ENCODE data around the gene PRR5L.

- TF ChIP-seq, protein P1, sequence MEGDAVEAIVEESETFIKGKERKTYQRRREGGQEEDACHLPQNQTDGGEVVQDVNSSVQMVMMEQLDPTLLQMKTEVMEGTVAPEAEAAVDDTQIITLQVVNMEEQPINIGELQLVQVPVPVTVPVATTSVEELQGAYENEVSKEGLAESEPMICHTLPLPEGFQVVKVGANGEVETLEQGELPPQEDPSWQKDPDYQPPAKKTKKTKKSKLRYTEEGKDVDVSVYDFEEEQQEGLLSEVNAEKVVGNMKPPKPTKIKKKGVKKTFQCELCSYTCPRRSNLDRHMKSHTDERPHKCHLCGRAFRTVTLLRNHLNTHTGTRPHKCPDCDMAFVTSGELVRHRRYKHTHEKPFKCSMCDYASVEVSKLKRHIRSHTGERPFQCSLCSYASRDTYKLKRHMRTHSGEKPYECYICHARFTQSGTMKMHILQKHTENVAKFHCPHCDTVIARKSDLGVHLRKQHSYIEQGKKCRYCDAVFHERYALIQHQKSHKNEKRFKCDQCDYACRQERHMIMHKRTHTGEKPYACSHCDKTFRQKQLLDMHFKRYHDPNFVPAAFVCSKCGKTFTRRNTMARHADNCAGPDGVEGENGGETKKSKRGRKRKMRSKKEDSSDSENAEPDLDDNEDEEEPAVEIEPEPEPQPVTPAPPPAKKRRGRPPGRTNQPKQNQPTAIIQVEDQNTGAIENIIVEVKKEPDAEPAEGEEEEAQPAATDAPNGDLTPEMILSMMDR (IDR thresholded peaks at IDR 0.05), result no peak
- TF ChIP-seq POLR2A (IDR thresholded peaks at IDR 0.05), result no peak
Observed at GRCh38 chr11:36409152-36409816, 113.2 kb downstream of the PRR5L start.

Data from thyroid gland (tissue), 4 donors.